Ascending aorta (tissue), 2 donors: Measurements from ENCODE around the gene CPPED1. TPM values are rescaled to one million over a fixed set of nuclear protein-coding genes. Genes with fewer than 3 reads are reported as not detected.

Source experiments
- DNase-seq, 2 donors: peaks; one replicate each; pipeline ENCODE4 v3.0.0-alpha.2; 2019; ENCODE audit warnings: low spot score in 2 of 2
- H3K27ac ChIP-seq, 2 donors: fragments of 200-600 bp; sonication (generic); one replicate each; pipeline ENCODE4 v1.5.1; 2016 to 2017; ENCODE audit warnings: mild to moderate bottlenecking in 1 of 2
- H3K27me3 ChIP-seq: fragments of 200-600 bp; sonication (generic); one replicate; pipeline ENCODE4 v1.5.1; 2017
- H3K36me3 ChIP-seq, 2 donors: fragments of 200-600 bp; sonication (generic); one replicate each; pipeline ENCODE4 v1.5.1; 2016
- H3K4me1 ChIP-seq, 2 donors: fragments of 200-600 bp; sonication (generic); one replicate each; pipeline ENCODE4 v1.5.1; 2016 to 2017; ENCODE audit warnings: mild to moderate bottlenecking in 1 of 2
- H3K4me3 ChIP-seq, 2 donors: fragments of 200-600 bp; sonication (generic); one replicate each; pipeline ENCODE4 v1.5.1; 2016 to 2017; ENCODE audit warnings: mild to moderate bottlenecking in 1 of 2
- H3K9me3 ChIP-seq, 2 donors: fragments of 200-600 bp; sonication (generic); one replicate each; pipeline ENCODE4 v1.5.1; 2016
- intact Hi-C: fragments of 100-400 bp; cut with DNase I; formaldehyde crosslinking; loops from one replicate; pipeline ENCODE4 v1.15.1; 2023
- total RNA-seq: library from RNA; depleted of rRNA; stranded (reverse); fragments of >200 nt; gene quantifications from one replicate; pipeline ENCODE4 v1.1.0, GENCODE V29; 2016
- TF ChIP-seq, protein P1 (sequence below), 3 experiments: fragments of 200-600 bp in 2 of 3; fragments of 450-650 bp in 1 of 3; sonication (generic) in 2 of 3; IDR thresholded peaks; one replicate each; pipeline ENCODE4 v1.5.1; 2016 to 2019; ENCODE audit warnings: antibody characterized with exemption in 3 of 3, mild to moderate bottlenecking in 1 of 3, moderate library complexity in 1 of 3

Gene CPPED1
- total RNA-seq, 1 donor from 2014 or later = 13.3 TPM

DNA sequence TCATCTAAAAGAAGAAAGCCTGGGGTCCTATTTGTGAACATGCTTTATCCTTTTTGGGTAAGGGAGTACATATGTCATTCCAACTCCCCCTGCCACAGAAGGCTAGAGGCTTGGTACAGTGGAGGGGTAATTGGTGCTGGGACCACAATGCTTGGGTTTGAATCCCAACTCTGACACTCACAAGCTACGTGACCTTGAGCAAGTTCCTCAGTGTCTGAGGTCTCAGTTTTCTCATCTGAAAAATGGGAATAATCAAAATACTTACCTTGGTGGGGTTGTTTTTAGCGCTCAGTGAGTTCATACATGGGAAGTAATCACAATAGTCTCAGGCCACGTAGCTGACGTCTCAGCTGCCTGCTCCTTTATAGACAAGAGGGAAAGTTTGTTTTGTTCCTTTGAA lies 150.8 kb downstream of the CPPED1 start:
- Histone ChIP-seq H3K9me3 (peaks cover 0 to 15% of the 10 kb centered on the region in 2 donors), H3K4me3 (no peak overlapping the region), H3K27ac (no peak overlapping the region), H3K27me3 (no peaks in the 10 kb centered on the region), H3K4me1 (no peaks in the 10 kb centered on the region), H3K36me3 (no peaks in the 10 kb centered on the region)
- no peak for DNase-seq
- intact Hi-C loops = no loop called here
- TF ChIP-seq, protein P1, sequence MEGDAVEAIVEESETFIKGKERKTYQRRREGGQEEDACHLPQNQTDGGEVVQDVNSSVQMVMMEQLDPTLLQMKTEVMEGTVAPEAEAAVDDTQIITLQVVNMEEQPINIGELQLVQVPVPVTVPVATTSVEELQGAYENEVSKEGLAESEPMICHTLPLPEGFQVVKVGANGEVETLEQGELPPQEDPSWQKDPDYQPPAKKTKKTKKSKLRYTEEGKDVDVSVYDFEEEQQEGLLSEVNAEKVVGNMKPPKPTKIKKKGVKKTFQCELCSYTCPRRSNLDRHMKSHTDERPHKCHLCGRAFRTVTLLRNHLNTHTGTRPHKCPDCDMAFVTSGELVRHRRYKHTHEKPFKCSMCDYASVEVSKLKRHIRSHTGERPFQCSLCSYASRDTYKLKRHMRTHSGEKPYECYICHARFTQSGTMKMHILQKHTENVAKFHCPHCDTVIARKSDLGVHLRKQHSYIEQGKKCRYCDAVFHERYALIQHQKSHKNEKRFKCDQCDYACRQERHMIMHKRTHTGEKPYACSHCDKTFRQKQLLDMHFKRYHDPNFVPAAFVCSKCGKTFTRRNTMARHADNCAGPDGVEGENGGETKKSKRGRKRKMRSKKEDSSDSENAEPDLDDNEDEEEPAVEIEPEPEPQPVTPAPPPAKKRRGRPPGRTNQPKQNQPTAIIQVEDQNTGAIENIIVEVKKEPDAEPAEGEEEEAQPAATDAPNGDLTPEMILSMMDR (IDR thresholded peaks at IDR 0.05) = no peak

DNA sequence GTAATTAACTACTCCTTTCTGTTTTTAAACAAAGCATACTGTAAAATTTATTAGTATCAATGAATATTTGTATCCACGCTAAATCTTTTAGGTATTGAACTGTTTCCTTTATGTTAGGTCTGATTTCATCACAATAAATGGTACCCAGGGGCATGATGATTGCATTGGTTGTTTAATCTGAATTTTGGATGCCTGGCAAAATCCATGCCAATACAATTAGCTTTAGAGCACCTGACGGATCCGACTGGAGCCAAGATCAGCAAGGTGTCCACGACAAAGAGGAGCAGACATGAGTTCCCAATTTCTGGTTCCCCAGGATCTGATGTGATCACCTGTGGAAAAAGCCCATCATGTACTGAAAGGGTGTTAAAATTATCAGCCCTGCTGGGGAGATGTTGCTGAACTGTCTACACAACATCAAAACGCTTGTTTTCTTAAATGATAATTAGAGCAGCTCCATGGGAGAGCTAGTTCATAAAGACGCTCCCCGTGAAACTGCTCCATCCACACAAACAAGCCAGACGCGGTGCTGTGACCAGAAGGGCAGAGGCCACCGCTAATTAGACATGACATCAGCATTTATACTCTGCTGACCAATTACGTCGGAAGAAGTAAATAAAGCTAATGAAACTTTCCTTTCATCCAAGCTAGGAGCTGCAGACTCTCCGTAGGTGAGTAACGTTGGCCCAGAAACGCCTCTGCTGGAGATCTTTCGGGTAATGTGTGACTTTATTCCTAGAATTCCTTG lies 151.7 kb downstream of the CPPED1 start:
- DNase-seq = no peak
- intact Hi-C loops = no loop called here
- Histone ChIP-seq H3K4me1 (no peaks in the 10 kb centered on the region), H3K9me3 (peaks cover 0 to 5% of the 10 kb centered on the region in 2 donors), H3K36me3 (no peaks in the 10 kb centered on the region), H3K4me3 (no peak overlapping the region), H3K27ac (no peak overlapping the region), H3K27me3 (no peaks in the 10 kb centered on the region)
- TF ChIP-seq, protein P1 (IDR thresholded peaks at IDR 0.05) = no peak

DNA sequence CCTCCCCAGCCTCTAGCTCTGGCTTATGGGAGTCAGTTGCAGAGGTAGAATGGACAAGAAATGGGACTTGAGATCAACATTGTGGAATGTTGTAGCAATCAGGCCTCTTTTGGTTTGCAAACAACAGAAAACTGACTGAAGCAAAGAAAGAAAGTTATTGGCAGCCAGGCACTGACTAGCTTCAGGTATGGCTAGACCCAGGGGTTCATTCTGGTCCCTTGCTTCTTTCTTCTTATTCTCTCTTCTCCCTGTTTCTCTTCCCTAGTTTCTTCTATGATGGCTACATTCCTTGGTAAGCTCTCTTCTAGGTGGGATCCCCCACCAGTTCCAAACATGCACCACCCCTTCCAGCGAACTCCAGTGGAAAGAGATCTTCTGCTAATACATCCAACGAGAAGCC lies 154.3 kb downstream of the CPPED1 start:
- no peaks in the 10 kb centered on the region for H3K4me1 ChIP-seq
- no peak for DNase-seq
- intact Hi-C loops = no loop called here
- H3K27ac ChIP-seq = no peak overlapping the region
- TF ChIP-seq, protein P1 (IDR thresholded peaks at IDR 0.05) = no peak
- H3K4me3 ChIP-seq = no peak overlapping the region
- H3K27me3 ChIP-seq = no peaks in the 10 kb centered on the region
- H3K36me3 ChIP-seq = no peaks in the 10 kb centered on the region
- H3K9me3 ChIP-seq = no peaks in the 10 kb centered on the region

DNA sequence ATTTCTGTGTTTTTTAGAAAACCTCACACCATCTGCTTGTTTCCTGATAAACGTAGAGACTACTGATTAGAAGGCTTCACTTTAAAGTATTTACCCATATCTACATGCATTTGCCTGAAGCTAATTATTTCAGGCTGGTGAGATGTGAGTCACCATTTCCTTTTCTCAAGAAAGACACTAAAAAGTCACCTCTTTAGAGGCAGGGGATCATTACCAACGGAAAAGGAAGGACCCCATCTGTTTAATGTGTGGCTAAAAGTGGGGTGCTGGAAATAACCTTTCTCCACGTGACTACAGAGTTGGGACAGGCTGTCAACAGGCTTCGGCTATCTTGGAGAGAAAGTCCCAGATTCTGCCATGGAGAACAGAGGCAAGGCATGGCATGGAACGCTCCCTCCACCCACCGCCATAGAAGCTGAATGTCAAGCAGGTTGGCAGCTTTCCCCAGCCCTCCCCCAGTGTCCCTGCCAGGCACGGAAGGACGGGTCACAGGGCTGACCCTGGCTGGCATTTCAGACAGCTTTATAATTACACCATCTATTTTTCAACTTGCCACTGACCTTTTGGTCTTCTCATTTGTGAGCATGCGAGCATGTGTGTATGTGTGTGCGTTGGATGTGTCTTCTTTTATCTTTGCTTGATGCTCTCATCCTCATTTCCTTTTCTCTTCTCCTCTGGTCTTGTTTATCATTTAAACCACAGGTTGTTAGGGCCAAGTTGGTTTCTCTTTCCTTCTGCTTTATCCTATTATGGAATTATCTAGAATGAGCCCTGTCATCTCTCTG lies 157.0 kb downstream of the CPPED1 start:
- no peaks in the 10 kb centered on the region for H3K36me3 ChIP-seq
- intact Hi-C loops = no loop called here
- TF ChIP-seq, protein P1 (IDR thresholded peaks at IDR 0.05) = no peak
- H3K9me3 ChIP-seq = no peaks in the 10 kb centered on the region
- no peak overlapping the region for H3K27ac ChIP-seq
- no peaks in the 10 kb centered on the region for H3K27me3 ChIP-seq
- DNase-seq = no peak
- H3K4me3 ChIP-seq = no peak overlapping the region
- H3K4me1 ChIP-seq = no peaks in the 10 kb centered on the region

DNA sequence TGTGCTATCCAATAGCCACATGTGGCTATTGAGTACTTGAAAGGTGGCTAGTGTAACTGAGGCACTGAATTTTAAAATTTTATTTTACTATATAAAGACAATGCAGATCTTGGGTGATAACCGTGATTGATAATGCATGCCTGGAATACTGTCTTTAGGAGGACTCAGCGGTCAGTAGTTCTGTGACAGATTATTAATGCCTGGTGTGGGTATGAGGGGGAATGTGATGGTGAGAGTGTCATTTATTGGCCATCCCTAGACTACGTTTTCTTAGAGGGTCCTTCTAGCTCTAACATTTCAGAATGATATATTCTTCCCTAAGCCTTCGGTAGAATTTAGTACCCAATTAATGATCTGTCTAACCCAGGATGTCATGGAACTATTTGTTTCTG lies 157.6 kb downstream of the CPPED1 start:
- intact Hi-C loops = no loop called here
- Histone ChIP-seq H3K4me1 (no peaks in the 10 kb centered on the region), H3K9me3 (no peaks in the 10 kb centered on the region), H3K36me3 (no peaks in the 10 kb centered on the region), H3K27ac (no peak overlapping the region), H3K4me3 (no peak overlapping the region), H3K27me3 (no peaks in the 10 kb centered on the region)
- no peak for DNase-seq
- TF ChIP-seq, protein P1 (IDR thresholded peaks at IDR 0.05) = no peak
